Bronchial epithelial cell (primary cell): ENCODE measurements around the gene RAI2. TPM values are rescaled to one million over a fixed set of nuclear protein-coding genes. Genes with fewer than 3 reads are reported as not detected.

Experiments used
- DNase-seq: peaks from one replicate; pipeline ENCODE4 v3.0.0-alpha.2; 2010; ENCODE audit warnings: low read depth
- FAIRE-seq: peaks from 2 replicates; lab custom pipeline; 2011; peaks lifted over from hg19 to GRCh38; lab: Jason Lieb, UNC
- H3K27me3 ChIP-seq: 2 replicates; pipeline ENCODE4 v1.5.1; 2011; ENCODE audit warnings: low read length; ENCODE audit not compliant: control insufficient read depth, insufficient read depth
- H3K36me3 ChIP-seq: 2 replicates; pipeline ENCODE4 v1.5.1; 2011; ENCODE audit warnings: low read length; ENCODE audit not compliant: control insufficient read depth, insufficient read depth
- H3K4me3 ChIP-seq: 2 replicates; pipeline ENCODE4 v1.5.1; 2011; ENCODE audit warnings: mild to moderate bottlenecking, low read depth, low read length, control low read depth
- total RNA-seq: library from RNA; depleted of rRNA; stranded (reverse); fragments of >200 nt; gene quantifications from 2 replicates; pipeline ENCODE4 v1.2.1, GENCODE V29; 2014
- TF ChIP-seq, protein P1 (sequence below): IDR thresholded peaks from 2 replicates; pipeline ENCODE4 v1.5.1; 2011; ENCODE audit warnings: mild to moderate bottlenecking, moderate library complexity, low read length, control low read depth, inconsistent platforms; ENCODE audit not compliant: insufficient read depth, severe bottlenecking

Gene RAI2
- total RNA-seq, 1 donor from 2014 or later, result not detected

DNA sequence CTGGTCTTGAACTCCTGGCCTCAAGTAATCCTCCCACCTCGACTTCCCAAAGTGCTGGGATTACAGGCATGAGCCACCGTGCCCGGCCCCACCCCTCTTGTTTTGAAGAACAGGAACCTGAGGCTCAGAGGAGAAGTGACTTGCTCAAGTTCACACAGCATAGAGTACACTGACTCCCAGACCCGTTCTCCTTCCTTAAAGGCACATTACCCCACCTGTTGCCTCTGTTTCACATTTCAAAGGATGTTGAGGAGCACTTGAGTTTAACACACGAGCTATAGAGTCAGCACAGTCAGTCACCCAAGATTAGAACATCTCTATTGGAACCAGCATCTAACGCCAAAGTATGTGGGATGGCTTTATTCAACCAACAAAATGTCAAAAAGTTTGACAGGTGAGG is 51.1 kb downstream of the RAI2 start:
- TF ChIP-seq, protein P1, sequence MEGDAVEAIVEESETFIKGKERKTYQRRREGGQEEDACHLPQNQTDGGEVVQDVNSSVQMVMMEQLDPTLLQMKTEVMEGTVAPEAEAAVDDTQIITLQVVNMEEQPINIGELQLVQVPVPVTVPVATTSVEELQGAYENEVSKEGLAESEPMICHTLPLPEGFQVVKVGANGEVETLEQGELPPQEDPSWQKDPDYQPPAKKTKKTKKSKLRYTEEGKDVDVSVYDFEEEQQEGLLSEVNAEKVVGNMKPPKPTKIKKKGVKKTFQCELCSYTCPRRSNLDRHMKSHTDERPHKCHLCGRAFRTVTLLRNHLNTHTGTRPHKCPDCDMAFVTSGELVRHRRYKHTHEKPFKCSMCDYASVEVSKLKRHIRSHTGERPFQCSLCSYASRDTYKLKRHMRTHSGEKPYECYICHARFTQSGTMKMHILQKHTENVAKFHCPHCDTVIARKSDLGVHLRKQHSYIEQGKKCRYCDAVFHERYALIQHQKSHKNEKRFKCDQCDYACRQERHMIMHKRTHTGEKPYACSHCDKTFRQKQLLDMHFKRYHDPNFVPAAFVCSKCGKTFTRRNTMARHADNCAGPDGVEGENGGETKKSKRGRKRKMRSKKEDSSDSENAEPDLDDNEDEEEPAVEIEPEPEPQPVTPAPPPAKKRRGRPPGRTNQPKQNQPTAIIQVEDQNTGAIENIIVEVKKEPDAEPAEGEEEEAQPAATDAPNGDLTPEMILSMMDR, result no peak
- H3K4me3 ChIP-seq, result no peak overlapping the region
- no peaks in the 10 kb centered on the region for H3K36me3 ChIP-seq
- DNase-seq (no peak), FAIRE-seq (no peak)
- no peaks in the 10 kb centered on the region for H3K27me3 ChIP-seq

DNA sequence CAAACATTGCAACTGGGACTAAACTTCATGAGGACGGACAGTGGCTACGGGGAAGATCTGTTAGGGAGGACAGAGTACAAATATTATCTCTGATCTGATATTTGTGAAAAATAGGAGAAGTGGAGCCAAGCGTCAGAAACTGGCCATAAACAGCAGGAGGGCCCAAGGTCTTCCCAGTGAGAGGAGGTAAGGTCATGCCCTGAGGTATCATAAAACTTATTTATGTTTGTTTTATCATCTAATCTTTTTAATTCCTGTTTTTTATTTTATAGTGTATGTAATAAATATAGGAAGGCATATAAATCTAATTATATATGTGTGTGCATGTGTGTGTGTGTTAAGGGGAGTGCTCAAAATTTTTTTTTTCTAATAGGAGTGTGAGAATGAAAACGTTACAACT is 51.8 kb downstream of the RAI2 start:
- Histone ChIP-seq H3K36me3 (no peaks in the 10 kb centered on the region), H3K4me3 (no peak overlapping the region), H3K27me3 (no peaks in the 10 kb centered on the region)
- TF ChIP-seq, protein P1, result no peak
- DNase-seq, result no peak
- FAIRE-seq, result no peak

DNA sequence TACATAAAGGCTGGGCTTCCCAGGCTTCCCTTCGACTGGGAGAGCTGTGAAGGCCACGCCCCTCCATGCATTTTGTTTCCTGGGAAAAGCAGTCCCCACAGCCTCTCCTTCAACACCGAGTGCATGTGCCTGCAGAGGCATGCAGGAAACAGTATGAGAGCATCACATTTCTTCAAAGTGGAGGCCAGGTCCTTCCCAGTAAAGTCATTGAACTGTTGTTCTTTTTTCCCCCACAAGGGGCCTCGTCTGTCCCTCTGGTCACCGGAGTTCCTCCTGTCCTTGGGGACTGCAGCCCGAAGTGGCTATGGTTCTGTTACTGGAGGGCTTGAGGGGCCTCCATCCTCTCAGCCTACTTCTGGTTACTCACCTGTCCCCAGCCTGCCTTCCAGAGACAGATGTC is 56.0 kb downstream of the RAI2 start:
- Histone ChIP-seq H3K36me3 (no peaks in the 10 kb centered on the region), H3K4me3 (no peak overlapping the region), H3K27me3 (no peaks in the 10 kb centered on the region)
- FAIRE-seq, result no peak
- no peak for DNase-seq
- TF ChIP-seq, protein P1, result no peak

DNA sequence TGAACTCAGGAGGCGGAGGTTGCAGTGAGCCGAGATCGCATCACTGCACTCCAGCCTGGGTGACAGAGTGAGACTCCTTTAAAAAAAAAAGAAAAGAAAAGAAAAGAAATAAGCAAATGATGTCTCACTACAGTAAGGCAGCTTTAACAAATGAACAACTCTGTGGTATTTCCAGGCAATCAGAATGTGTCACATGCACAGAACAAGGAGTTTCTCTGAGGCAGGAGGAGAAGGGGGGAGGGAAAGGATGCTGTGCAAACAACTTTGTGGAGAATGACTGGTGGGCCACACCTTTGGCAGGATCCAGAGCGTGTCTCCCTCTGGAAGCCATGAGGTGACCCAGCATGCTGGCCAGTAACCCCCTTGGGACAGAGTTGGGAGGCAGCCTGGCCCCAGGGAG is 57.6 kb downstream of the RAI2 start:
- Histone ChIP-seq H3K4me3 (no peak overlapping the region), H3K36me3 (no peaks in the 10 kb centered on the region), H3K27me3 (no peaks in the 10 kb centered on the region)
- FAIRE-seq, result no peak
- no peak for DNase-seq
- TF ChIP-seq, protein P1, result no peak

DNA sequence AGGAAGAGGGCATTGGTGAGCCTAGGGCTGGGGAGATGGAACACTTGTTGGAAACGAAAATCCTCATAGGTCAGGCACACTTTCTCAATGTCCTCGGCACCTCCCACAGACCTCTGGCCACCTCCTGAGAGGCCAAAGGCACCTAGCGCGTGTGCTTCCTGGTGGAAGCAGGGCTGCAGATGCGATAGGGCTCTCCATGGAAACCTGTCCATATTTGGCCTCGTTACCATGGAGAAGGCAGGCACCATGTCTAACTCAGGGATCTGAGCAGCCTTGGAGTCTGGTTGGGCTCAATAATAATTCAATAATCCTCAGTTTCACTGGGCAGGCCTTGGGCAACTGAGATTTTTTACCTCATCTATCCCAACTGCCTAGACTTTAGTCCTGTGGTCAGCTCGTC is 58.3 kb downstream of the RAI2 start:
- FAIRE-seq (no peak), DNase-seq (no peak)
- TF ChIP-seq, protein P1, result no peak
- H3K4me3 ChIP-seq, result no peak overlapping the region
- H3K36me3 ChIP-seq, result no peaks in the 10 kb centered on the region
- no peaks in the 10 kb centered on the region for H3K27me3 ChIP-seq

DNA sequence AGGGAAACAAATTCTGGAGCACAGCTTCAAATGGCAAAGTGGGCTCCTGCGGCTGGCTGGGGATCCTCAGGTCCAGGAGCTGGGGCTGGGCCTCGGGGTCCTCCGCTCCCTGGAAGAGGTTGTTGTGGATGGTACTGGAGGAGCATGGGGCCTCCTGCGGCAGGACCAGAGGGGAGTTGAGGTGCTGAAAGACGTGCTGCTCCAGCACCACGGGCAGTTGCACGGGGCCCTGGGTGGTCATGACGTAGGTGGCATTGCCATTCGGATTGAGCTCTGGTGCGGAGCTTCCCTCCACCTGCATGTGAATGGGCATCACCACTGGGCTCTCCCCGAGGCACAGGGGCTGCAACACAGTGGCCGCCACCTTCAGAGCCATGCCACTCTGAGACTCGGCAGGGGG is 59.7 kb downstream of the RAI2 start:
- H3K4me3 ChIP-seq, result no peak overlapping the region
- no peaks in the 10 kb centered on the region for H3K36me3 ChIP-seq
- FAIRE-seq, result no peak
- DNase-seq, result no peak
- TF ChIP-seq, protein P1, result no peak
- no peaks in the 10 kb centered on the region for H3K27me3 ChIP-seq
